A673 (cell line): ENCODE measurements around the gene MPIG6B.

Experiments
- EZH2 ChIP-seq: fragments of 200-600 bp; sonication (generic); IDR thresholded peaks from 2 replicates; pipeline ENCODE4 v1.6.1; 2017; ENCODE audit warnings: borderline replicate concordance, low read depth, mild to moderate bottlenecking, mixed read lengths, antibody characterized with exemption, low read length; ENCODE audit not compliant: poor library complexity, severe bottlenecking
- TF ChIP-seq, protein P1 (sequence below): fragments of 300-800, 200-600 bp; sonication (generic); conservative IDR thresholded peaks from 2 replicates; pipeline ENCODE4 v1.5.1; 2017; ENCODE audit warnings: low read depth, mild to moderate bottlenecking, antibody characterized with exemption, low read length, moderate library complexity, mixed read lengths

DNA sequence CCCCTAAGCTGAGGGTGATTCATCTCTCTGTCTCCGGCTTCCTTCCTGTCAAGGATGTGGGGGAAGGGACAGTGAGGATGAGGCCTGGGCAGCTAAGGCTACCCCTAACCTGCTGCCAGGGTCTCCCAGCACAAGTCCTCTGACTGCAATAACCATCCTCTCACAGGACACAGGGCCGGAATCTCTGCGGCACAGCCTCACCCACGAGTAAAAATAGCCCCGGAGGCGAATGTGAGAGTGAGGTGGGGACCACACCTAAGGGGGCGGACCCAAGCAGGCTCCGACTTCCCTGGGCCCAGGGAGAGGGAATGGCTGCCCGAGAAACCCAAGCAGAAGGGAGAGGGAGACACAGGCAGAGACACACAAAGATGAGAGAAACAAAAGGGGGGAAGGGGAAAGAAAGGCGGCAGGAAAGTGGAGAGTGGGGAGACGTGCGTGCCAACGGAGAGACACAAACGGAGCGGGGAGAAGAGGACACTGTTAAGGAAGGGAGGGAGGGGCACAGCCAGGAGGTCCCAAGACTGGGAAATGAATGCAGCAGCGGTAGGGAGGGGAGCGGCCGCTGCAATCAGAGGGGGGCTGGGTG lies 11.7 kb downstream of the MPIG6B start:
- TF ChIP-seq, protein P1, sequence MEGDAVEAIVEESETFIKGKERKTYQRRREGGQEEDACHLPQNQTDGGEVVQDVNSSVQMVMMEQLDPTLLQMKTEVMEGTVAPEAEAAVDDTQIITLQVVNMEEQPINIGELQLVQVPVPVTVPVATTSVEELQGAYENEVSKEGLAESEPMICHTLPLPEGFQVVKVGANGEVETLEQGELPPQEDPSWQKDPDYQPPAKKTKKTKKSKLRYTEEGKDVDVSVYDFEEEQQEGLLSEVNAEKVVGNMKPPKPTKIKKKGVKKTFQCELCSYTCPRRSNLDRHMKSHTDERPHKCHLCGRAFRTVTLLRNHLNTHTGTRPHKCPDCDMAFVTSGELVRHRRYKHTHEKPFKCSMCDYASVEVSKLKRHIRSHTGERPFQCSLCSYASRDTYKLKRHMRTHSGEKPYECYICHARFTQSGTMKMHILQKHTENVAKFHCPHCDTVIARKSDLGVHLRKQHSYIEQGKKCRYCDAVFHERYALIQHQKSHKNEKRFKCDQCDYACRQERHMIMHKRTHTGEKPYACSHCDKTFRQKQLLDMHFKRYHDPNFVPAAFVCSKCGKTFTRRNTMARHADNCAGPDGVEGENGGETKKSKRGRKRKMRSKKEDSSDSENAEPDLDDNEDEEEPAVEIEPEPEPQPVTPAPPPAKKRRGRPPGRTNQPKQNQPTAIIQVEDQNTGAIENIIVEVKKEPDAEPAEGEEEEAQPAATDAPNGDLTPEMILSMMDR = no peak
- no peak for TF ChIP-seq EZH2
